SK-N-SH (cell line): ENCODE data around the gene FAT1. TPM values are rescaled to one million over a fixed set of nuclear protein-coding genes. Genes with fewer than 3 reads are reported as not detected.

ENCODE experiments used
- CTCF ChIA-PET: fragments of 300-600, 350-600 bp; formaldehyde crosslinking; extraction: SDS; loops from one replicate; lab custom pipeline; 2021; lab: Yijun Ruan, JAX
- POLR2A ChIA-PET: fragments of 350-600 bp; sonication (Branson Sonifier 250); formaldehyde crosslinking; extraction: SDS; loops from one replicate; lab custom pipeline; 2020; ENCODE audit warnings: antibody characterized with exemption, inconsistent platforms; lab: Yijun Ruan, JAX
- DNase-seq: peaks from one replicate; pipeline ENCODE4 v3.0.0; 2012
- H2AFZ ChIP-seq: fragments of 200-600 bp; sonication (generic); 2 replicates; pipeline ENCODE4 v1.8.1; 2016; ENCODE audit warnings: antibody characterized with exemption, mild to moderate bottlenecking, low read depth
- H3F3A ChIP-seq: fragments of 200-600 bp; sonication (generic); replicated peaks from 2 replicates; pipeline ENCODE3; 2016; ENCODE audit warnings: antibody characterized with exemption, mild to moderate bottlenecking; ENCODE audit not compliant: insufficient read depth
- H3K27ac ChIP-seq, 2 experiments: fragments of 200-500 bp in 1 of 2; fragments of 200-600 bp in 1 of 2; sonication (Bioruptor generic) in 1 of 2; sonication (generic), shearing (Covaris generic) in 1 of 2; 2 replicates each; pipeline versions ENCODE4 v1.5.1 to v1.6.1; 2014 to 2016; ENCODE audit warnings: low read depth in 2 of 2, inconsistent platforms in 1 of 2, low read length in 1 of 2, mild to moderate bottlenecking in 1 of 2, mixed read lengths in 1 of 2
- H3K27me3 ChIP-seq: fragments of 200-600 bp; sonication (generic), shearing (Covaris generic); 2 replicates; pipeline ENCODE4 v1.6.1; 2016; ENCODE audit warnings: mixed run types; ENCODE audit not compliant: insufficient read depth
- H3K36me3 ChIP-seq, 2 experiments: fragments of 200-500 bp in 1 of 2; fragments of 200-600 bp in 1 of 2; sonication (Bioruptor generic) in 1 of 2; sonication (generic) in 1 of 2; replicated peaks in 1 of 2; 2 replicates each; pipeline versions ENCODE3 to v1.5.1; 2014 to 2016; ENCODE audit warnings: low read length in 1 of 2, mild to moderate bottlenecking in 1 of 2; ENCODE audit not compliant: insufficient read depth in 2 of 2, control insufficient read depth in 1 of 2
- H3K4me1 ChIP-seq, 2 experiments: fragments of 200-500 bp in 1 of 2; fragments of 200-600 bp in 1 of 2; sonication (Bioruptor generic) in 1 of 2; sonication (generic), shearing (Covaris generic) in 1 of 2; 2 replicates each; pipeline versions ENCODE4 v1.5.1 to v1.6.1; 2014 to 2016; ENCODE audit warnings: low read depth in 1 of 2, low read length in 1 of 2, mixed run types in 1 of 2; ENCODE audit not compliant: insufficient read depth in 2 of 2, control insufficient read depth in 1 of 2
- H3K4me2 ChIP-seq: fragments of 200-600 bp; sonication (generic), shearing (Covaris generic); 2 replicates; pipeline ENCODE4 v1.6.1; 2017; ENCODE audit warnings: mixed run types
- H3K4me3 ChIP-seq, 2 experiments: fragments of 200-500 bp in 1 of 2; fragments of 200-600 bp in 1 of 2; sonication (Bioruptor generic) in 1 of 2; sonication (generic), shearing (Covaris generic) in 1 of 2; 2 replicates each; pipeline versions ENCODE4 v1.5.1 to v1.8.1; 2014 to 2016; ENCODE audit warnings: low read depth in 2 of 2, inconsistent platforms in 1 of 2, low read length in 1 of 2, mild to moderate bottlenecking in 1 of 2, mixed read lengths in 1 of 2, moderate library complexity in 1 of 2
- H3K79me2 ChIP-seq: fragments of 200-600 bp; sonication (generic); 2 replicates; pipeline ENCODE4 v1.8.1; 2017; ENCODE audit warnings: mild to moderate bottlenecking; ENCODE audit not compliant: insufficient read depth
- H3K9ac ChIP-seq: fragments of 200-600 bp; sonication (generic); 2 replicates; pipeline ENCODE4 v1.6.1; 2017; ENCODE audit warnings: mixed run types
- H3K9me2 ChIP-seq: fragments of 200-600 bp; sonication (generic); 2 replicates; pipeline ENCODE4 v1.6.1; 2017; ENCODE audit warnings: mixed run types
- H3K9me3 ChIP-seq: fragments of 200-600 bp; sonication (generic); 2 replicates; pipeline ENCODE4 v1.6.1; 2017; ENCODE audit warnings: mixed run types, mild to moderate bottlenecking, moderate library complexity
- H4K20me1 ChIP-seq: fragments of 200-600 bp; sonication (generic); 2 replicates; pipeline ENCODE4 v1.6.1; 2017; ENCODE audit warnings: mild to moderate bottlenecking, mixed run types; ENCODE audit not compliant: insufficient read depth
- CHD2 ChIP-seq: fragments of 150-350 bp; IDR thresholded peaks from 2 replicates; pipeline ENCODE4 v1.6.1; 2018; ENCODE audit warnings: low read length; ENCODE audit not compliant: partially characterized antibody
- ELF1 ChIP-seq: IDR thresholded peaks from 2 replicates; pipeline ENCODE4 v1.4.0; 2012
- EP300 ChIP-seq, 2 experiments: IDR thresholded peaks; 2 replicates each; pipeline versions ENCODE4 v1.4.0 to v1.6.1; 2012; ENCODE audit warnings: borderline replicate concordance in 1 of 2, low read depth in 1 of 2, low read length in 1 of 2
- FOXJ3 ChIP-seq: sonication (generic); formaldehyde crosslinking; IDR thresholded peaks from 2 replicates; pipeline ENCODE4 v1.5.1; 2020; ENCODE audit warnings: mild to moderate bottlenecking, missing genetic modification reagents
- GATA2 ChIP-seq: sonication (generic); formaldehyde crosslinking; IDR thresholded peaks from 2 replicates; pipeline ENCODE4 v1.5.0; 2020; ENCODE audit warnings: mild to moderate bottlenecking, missing genetic modification reagents
- IRF3 ChIP-seq: fragments of 150-350 bp; IDR thresholded peaks from 2 replicates; pipeline ENCODE4 v1.6.1; 2016; ENCODE audit warnings: mild to moderate bottlenecking, low read depth, low read length
- JUND ChIP-seq: IDR thresholded peaks from 2 replicates; pipeline ENCODE4 v1.4.0; 2012
- MXI1 ChIP-seq: IDR thresholded peaks from 2 replicates; pipeline ENCODE4 v1.6.1; 2012; ENCODE audit warnings: mild to moderate bottlenecking, low read depth, low read length, improper control_type of control experiment
- POLR2AphosphoS5 ChIP-seq: IDR thresholded peaks from 2 replicates; pipeline ENCODE4 v1.6.1; 2012; ENCODE audit warnings: low read depth, low read length
- RAD21 ChIP-seq: IDR thresholded peaks from 2 replicates; pipeline ENCODE4 v1.6.1; 2012; ENCODE audit warnings: mild to moderate bottlenecking, low read length
- REST ChIP-seq: IDR thresholded peaks from 2 replicates; pipeline ENCODE4 v1.6.1; 2012; ENCODE audit warnings: mild to moderate bottlenecking, low read depth, low read length, moderate library complexity
- RFX5 ChIP-seq: IDR thresholded peaks from 2 replicates; pipeline ENCODE4 v1.6.1; 2012; ENCODE audit warnings: mild to moderate bottlenecking, improper control_type of control experiment, low read length
- RXRA ChIP-seq: IDR thresholded peaks from 2 replicates; pipeline ENCODE4 v1.4.0; 2012; ENCODE audit warnings: low read depth, mild to moderate bottlenecking, borderline replicate concordance
- USF2 ChIP-seq: fragments of 150-350 bp; IDR thresholded peaks from 2 replicates; pipeline ENCODE4 v1.6.1; 2017; ENCODE audit warnings: antibody characterized with exemption, low read length, low read depth, borderline replicate concordance
- YY1 ChIP-seq: IDR thresholded peaks from 2 replicates; pipeline ENCODE4 v1.4.0; 2012; ENCODE audit warnings: low read depth, mild to moderate bottlenecking
- WGBS: methylation state at CpG from one replicate; pipeline ENCODE4 v1.1.6; 2017; ENCODE audit warnings: low lambda C conversion rate; 5-methylcytosine and 5-hydroxymethylcytosine counted together
- polyA plus RNA-seq, 3 experiments: library from polyadenylated mRNA; depleted of rRNA; stranded (reverse); fragments of >200 nt; gene quantifications; 2 replicates each; pipeline ENCODE4 v1.2.3, GENCODE V29; 2012
- TF ChIP-seq, protein P1 (sequence below): IDR thresholded peaks from 2 replicates; pipeline ENCODE4 v1.4.0; 2012; ENCODE audit warnings: low read depth, borderline replicate concordance
- TF ChIP-seq, protein P2 (sequence below): fragments of 200-600 bp; sonication (generic); IDR thresholded peaks from 2 replicates; pipeline ENCODE4 v1.6.1; 2017; ENCODE audit warnings: antibody characterized with exemption, mild to moderate bottlenecking, moderate library complexity

The FAT1 gene
- polyA plus RNA-seq, 1 of the 3 experiments (the other 2 are of a cell fraction) = 41.3 TPM

- TF ChIP-seq IRF3 (no peak), REST (no peak), RFX5 (no peak), JUND (no peak), ELF1 (no peak), EP300 (IDR thresholded peaks at IDR 0.05; ENCODE audit: borderline replicate concordance in 1 of 2, low read depth in 1 of 2, low read length in 1 of 2) (no peak), RAD21 (no peak)
- TF ChIP-seq, protein P1, sequence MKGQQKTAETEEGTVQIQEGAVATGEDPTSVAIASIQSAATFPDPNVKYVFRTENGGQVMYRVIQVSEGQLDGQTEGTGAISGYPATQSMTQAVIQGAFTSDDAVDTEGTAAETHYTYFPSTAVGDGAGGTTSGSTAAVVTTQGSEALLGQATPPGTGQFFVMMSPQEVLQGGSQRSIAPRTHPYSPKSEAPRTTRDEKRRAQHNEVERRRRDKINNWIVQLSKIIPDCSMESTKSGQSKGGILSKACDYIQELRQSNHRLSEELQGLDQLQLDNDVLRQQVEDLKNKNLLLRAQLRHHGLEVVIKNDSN = no peak
- TF ChIP-seq, all 33 proteins: peak for 0
These were observed 49.4 kb upstream of the FAT1 start (continued) for GRCh38 chr4:186772936-186773487.

GRCh38 chr4:186771624-186772023 lies 48.0 kb upstream of the FAT1 start:
- CTCF ChIA-PET = no interaction called here
- POLR2A ChIA-PET = no interaction called here
- 23% methylated on average over 2 of the region's 2 CpGs for WGBS
- no peak for DNase-seq
- Histone ChIP-seq H3K36me3 (no peaks in the 10 kb centered on the region), H3K4me2 (no peak overlapping the region), H3K9me2 (no peaks in the 10 kb centered on the region), H3K4me1 (no peaks in the 10 kb centered on the region), H3K9me3 (no peaks in the 10 kb centered on the region), H2AFZ (no peak overlapping the region), H3K27ac (no peak overlapping the region), H4K20me1 (no peaks in the 10 kb centered on the region), H3F3A (no peaks in the 10 kb centered on the region), H3K9ac (no peak overlapping the region), H3K79me2 (no peaks in the 10 kb centered on the region), H3K27me3 (no peaks in the 10 kb centered on the region), H3K4me3 (no peak overlapping the region)
- TF ChIP-seq, protein P1 = no peak
- TF ChIP-seq, protein P2, sequence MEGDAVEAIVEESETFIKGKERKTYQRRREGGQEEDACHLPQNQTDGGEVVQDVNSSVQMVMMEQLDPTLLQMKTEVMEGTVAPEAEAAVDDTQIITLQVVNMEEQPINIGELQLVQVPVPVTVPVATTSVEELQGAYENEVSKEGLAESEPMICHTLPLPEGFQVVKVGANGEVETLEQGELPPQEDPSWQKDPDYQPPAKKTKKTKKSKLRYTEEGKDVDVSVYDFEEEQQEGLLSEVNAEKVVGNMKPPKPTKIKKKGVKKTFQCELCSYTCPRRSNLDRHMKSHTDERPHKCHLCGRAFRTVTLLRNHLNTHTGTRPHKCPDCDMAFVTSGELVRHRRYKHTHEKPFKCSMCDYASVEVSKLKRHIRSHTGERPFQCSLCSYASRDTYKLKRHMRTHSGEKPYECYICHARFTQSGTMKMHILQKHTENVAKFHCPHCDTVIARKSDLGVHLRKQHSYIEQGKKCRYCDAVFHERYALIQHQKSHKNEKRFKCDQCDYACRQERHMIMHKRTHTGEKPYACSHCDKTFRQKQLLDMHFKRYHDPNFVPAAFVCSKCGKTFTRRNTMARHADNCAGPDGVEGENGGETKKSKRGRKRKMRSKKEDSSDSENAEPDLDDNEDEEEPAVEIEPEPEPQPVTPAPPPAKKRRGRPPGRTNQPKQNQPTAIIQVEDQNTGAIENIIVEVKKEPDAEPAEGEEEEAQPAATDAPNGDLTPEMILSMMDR = no peak
- no peak for TF ChIP-seq FOXJ3 (CRISPR knock-in tag)
- no peak for TF ChIP-seq EP300 (IDR thresholded peaks at IDR 0.05; ENCODE audit: borderline replicate concordance in 1 of 2, low read depth in 1 of 2, low read length in 1 of 2)
- no peak for TF ChIP-seq JUND
- no peak for TF ChIP-seq CHD2
- no peak for TF ChIP-seq RXRA
- TF ChIP-seq USF2 = no peak
- TF ChIP-seq POLR2AphosphoS5 = no peak
- no peak for TF ChIP-seq MXI1
- no peak for TF ChIP-seq GATA2 (CRISPR knock-in tag)
- TF ChIP-seq RFX5 = no peak
- no peak for TF ChIP-seq YY1
